IPS-18a (cell line): ENCODE measurements around the gene RHD.
"Not testable (repeated sequence)": the region's sequence is repeated elsewhere in the genome, so short reads cannot be mapped to it uniquely, and the experiment has no call there.

ENCODE experiments used
- H3K27ac ChIP-seq: one replicate; pipeline ENCODE4 v1.5.1; 2013; ENCODE audit warnings: low read length
- H3K27me3 ChIP-seq: one replicate; pipeline ENCODE4 v1.6.1; 2013; ENCODE audit warnings: mild to moderate bottlenecking, low read length; ENCODE audit not compliant: control insufficient read depth, insufficient read depth
- H3K36me3 ChIP-seq: one replicate; pipeline ENCODE4 v1.6.1; 2013; ENCODE audit warnings: low read depth, low read length; ENCODE audit not compliant: control insufficient read depth
- H3K4me1 ChIP-seq: one replicate; pipeline ENCODE4 v1.6.1; 2013; ENCODE audit warnings: low read depth, low read length; ENCODE audit not compliant: control insufficient read depth
- H3K4me3 ChIP-seq: one replicate; pipeline ENCODE4 v1.5.1; 2013; ENCODE audit warnings: low read length
- H3K9ac ChIP-seq: one replicate; pipeline ENCODE4 v1.6.1; 2013; ENCODE audit warnings: mild to moderate bottlenecking, low read length, moderate library complexity
- H3K9me3 ChIP-seq: one replicate; pipeline ENCODE4 v1.6.1; 2013; ENCODE audit warnings: low read depth, low read length; ENCODE audit not compliant: control insufficient read depth

Gene RHD

DNA sequence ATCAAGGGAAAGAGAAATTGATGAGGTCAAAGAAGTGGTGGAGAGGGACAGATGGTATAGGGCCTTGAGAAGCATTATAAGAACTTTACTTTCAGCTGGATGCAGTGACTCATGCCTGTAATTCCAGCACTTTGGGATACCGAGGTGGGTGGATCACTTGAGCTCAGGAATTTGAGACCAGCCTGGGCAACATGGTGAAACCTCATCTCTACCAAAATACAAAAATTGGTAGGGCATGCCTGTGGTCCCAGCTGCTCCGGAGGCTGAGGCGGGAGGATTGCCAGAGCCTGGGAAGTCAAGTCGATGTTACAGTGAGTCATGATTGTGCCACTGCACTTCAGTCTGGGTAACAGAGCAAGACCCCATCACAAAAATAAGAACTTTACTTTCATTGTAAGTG lies 71.6 kb downstream of the RHD start:
- H3K36me3 ChIP-seq = peaks cover 23% of the 10 kb centered on the region
- H3K9ac ChIP-seq = no peak overlapping the region
- H3K9me3 ChIP-seq = no peaks in the 10 kb centered on the region
- no peak overlapping the region for H3K27ac ChIP-seq
- no peaks in the 10 kb centered on the region for H3K27me3 ChIP-seq
- H3K4me1 ChIP-seq = peaks cover 6% of the 10 kb centered on the region
- H3K4me3 ChIP-seq = no peak overlapping the region

DNA sequence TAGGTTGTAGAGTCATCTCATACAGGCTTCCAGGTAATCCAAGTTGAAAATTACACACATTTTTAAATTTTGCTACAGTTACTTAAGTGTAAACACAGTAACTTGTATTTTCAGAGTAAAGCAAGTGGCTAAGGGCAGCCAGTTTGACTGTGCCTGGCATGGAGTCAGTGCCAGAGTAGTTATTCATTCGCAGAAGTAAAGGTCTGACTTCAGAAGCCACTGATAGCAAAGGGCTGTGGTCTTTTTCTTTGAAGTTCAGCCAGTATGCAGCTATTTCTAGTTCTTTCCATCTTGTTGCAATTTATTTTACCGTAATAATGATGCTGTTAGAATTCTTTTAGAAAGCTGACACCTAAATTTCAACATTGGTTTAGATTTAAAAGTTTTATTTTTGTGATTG lies 75.2 kb downstream of the RHD start:
- H3K9me3 ChIP-seq = no peaks in the 10 kb centered on the region
- no peak overlapping the region for H3K4me3 ChIP-seq
- peaks cover 29% of the 10 kb centered on the region for H3K36me3 ChIP-seq
- no peaks in the 10 kb centered on the region for H3K4me1 ChIP-seq
- H3K9ac ChIP-seq = no peak overlapping the region
- H3K27ac ChIP-seq = no peak overlapping the region
- no peaks in the 10 kb centered on the region for H3K27me3 ChIP-seq

DNA sequence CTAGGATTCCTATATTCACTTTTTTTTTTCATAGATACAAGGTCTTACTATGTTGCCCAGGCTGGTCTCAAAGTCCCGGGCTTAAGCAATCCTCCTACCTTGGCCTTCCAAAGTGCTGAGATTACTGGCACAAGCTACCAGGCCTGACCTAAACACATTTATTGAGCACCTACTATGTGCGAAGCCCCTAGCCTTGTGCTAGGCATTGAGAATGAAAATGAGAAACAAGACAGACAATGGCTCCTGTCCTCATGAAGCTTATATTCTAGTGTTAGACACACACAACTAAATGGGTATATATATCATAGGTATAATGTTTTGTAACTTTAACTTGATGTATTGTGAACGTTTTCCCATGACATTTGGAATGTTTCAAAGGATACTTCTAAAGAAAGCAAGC lies 77.3 kb downstream of the RHD start:
- Histone ChIP-seq H3K27ac (no peak overlapping the region), H3K9me3 (no peaks in the 10 kb centered on the region), H3K4me3 (no peak overlapping the region), H3K36me3 (peaks cover 29% of the 10 kb centered on the region), H3K27me3 (no peaks in the 10 kb centered on the region), H3K4me1 (no peaks in the 10 kb centered on the region), H3K9ac (no peak overlapping the region)

DNA sequence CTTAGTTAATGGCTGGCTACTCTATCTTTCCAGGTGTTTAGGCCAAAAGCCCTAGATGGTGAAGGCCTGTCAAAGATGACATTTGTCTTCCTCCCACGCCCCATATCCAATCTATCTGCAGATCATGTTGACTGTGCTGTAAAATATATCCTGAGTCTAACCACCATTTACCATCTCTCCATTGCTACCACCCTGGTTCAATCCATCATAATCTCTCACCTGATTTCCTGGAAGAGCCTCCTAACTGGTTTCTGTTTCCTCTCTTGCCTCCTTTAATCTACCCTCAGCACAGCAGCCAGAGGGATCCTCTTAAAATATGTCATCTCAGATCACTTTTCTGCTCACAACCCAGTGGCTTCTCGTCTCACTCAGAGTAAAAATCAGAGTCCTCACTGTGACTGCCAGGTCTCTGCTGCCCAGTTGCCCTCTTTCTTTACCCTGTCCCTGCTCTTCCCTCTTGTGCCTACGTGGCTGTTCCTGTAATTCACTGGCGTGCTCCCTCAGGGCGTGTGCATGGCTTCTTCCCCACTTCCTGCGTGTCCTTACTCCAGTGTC lies 83.6 kb downstream of the RHD start:
- no peaks in the 10 kb centered on the region for H3K27me3 ChIP-seq
- no peaks in the 10 kb centered on the region for H3K4me1 ChIP-seq
- H3K4me3 ChIP-seq = no peak overlapping the region
- no peak overlapping the region for H3K27ac ChIP-seq
- H3K36me3 ChIP-seq = peaks cover 46% of the 10 kb centered on the region
- H3K9ac ChIP-seq = no peak overlapping the region
- no peaks in the 10 kb centered on the region for H3K9me3 ChIP-seq

DNA sequence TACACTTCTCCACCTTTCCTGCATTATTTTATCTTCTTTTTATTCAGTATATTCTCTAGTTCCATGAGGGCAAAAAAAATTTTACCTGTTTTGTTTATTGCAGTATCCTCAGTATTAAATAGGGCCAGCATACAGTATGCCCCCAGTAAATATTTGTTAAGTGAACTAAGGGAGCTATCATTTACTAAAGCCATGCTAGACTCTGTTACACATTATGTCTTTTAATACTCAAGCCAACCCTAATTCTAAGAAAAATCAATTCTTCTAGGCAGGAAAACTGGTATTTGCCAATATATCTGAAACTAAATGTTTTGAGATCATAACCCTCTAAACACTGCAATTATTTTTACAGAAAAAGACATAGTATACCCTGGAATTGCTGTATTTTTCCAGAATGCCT lies 84.1 kb downstream of the RHD start:
- H3K9me3 ChIP-seq = no peaks in the 10 kb centered on the region
- H3K27me3 ChIP-seq = no peaks in the 10 kb centered on the region
- H3K27ac ChIP-seq = no peak overlapping the region
- H3K4me1 ChIP-seq = no peaks in the 10 kb centered on the region
- H3K9ac ChIP-seq = no peak overlapping the region
- H3K36me3 ChIP-seq = peaks cover 47% of the 10 kb centered on the region
- no peak overlapping the region for H3K4me3 ChIP-seq

DNA sequence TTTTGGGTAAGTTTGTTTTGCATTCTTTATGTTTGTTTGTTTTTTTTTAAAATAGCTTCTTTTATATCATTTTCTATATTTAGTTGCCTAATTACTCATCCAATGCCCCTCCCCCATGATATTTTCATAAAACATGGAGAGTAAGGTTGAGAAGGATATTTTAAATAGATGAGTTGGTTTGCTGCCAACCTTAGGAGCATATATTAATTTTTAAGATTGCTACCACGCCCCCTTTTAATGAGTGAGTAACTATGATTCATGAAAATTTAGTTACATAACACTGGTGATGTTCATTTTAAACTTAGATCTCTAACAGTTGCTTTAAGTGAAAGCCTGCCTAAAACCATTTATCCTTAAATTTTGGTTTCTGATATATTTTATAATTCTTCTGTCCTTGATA lies 84.5 kb downstream of the RHD start:
- Histone ChIP-seq H3K9me3 (no peaks in the 10 kb centered on the region), H3K9ac (no peak overlapping the region), H3K27ac (no peak overlapping the region), H3K4me1 (no peaks in the 10 kb centered on the region), H3K4me3 (no peak overlapping the region), H3K27me3 (no peaks in the 10 kb centered on the region), H3K36me3 (peaks cover 47% of the 10 kb centered on the region)

DNA sequence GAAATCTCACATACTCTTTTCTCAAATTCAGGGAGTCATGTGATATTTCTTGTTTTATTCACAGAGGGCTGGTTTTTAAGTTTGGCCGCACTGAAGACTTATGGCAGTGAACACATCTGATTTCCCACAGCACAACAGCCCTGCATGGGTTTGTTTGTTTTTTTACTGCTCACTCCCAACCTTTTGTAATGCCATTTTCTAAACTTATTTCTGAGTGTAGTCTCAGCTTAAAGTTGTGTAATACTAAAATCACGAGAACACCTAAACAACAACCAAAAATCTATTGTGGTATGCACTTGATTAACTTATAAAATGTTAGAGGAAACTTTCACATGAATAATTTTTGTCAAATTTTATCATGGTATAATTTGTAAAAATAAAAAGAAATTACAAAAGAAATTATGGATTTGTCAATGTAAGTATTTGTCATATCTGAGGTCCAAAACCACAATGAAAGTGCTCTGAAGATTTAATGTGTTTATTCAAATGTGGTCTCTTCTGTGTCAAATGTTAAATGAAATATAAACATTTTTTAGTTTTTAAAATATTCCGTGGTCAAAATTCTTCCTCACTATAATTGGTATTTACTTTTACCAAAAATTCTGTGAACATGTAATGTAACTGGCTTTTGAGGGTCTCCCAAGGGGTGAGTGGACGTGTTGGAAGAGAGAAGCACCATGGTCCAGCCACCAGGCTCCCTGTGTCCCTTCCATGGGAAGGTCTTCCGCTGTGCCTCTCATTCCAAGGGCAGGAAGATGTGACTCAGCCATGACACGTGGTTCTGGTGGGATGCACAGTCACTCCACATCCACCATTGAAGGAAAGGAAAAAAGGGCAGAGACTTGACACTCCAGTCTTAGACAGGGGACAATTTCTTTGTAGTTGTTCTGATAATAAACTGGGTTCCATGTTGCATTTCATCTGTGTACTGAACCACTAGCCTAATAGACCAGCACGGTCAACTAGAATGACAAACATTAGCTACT lies 88.6 kb downstream of the RHD start:
- Histone ChIP-seq H3K27me3 (no peaks in the 10 kb centered on the region), H3K9me3 (no peaks in the 10 kb centered on the region), H3K27ac (no peak overlapping the region), H3K4me1 (no peaks in the 10 kb centered on the region), H3K9ac (no peak overlapping the region), H3K36me3 (peaks cover 34% of the 10 kb centered on the region), H3K4me3 (no peak overlapping the region)

DNA sequence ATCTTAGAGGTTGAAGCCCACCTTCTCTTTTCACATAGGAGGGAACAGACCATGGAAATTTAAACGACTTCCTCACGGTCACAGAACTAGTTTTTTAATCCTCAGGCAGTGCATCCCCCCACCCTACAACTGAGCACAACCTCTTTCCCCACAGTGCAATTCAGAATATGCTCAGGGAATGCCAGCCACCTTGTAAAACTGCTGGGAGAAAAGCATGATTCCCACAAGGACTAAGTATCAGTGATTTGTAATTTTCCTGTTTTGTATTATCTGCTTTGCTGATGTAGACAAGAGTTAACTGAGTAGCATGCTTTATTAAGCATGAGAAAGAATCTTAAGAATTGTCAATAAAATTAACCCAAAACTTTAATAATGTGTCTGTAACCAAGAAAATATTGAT lies 89.6 kb downstream of the RHD start:
- Histone ChIP-seq H3K9ac (no peak overlapping the region), H3K9me3 (no peaks in the 10 kb centered on the region), H3K4me1 (no peaks in the 10 kb centered on the region), H3K36me3 (peaks cover 24% of the 10 kb centered on the region), H3K4me3 (no peak overlapping the region), H3K27ac (no peak overlapping the region), H3K27me3 (no peaks in the 10 kb centered on the region)

DNA sequence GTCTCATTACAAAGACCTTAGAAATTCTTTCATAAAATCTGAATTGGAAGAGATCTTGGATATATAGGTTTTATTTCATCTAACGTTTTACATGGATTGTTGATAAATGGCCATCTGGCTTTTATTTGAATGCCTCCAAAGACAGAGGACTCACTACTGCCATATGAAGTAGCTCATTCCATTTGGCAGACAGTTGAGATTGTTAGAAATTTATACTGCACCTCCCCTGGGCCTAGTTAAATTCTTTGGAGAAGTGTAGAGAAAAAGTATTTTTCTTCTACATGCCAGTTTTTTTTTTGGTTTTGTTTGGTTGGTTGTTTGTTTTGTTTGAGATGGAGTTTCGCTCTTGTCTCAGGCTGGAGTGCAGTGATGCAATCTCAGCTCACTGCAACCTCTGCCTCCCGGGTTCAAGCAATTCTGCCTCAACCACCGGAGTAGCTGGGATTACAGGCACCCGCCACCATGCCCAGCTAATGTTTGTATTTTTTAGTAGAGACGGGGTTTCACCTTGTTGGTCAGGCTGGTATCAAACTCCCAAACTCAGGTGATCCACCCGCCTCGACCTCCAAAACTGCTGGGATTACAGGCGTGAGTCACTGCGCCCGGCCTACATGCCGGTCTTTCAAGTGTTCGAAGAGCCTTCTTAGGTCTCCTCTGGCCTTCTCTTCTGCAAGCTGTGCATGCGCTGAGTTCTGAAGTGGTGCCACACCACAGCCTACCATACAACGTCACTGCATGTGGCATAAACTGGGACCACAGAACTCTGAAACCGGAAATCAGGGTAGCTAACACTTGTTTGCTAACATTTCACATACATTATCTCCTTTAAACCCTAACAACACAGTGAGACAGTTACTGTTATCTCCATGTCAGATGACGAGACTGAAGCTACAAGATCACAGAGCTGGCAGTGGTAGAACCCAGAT lies 90.6 kb downstream of the RHD start:
- H3K36me3 ChIP-seq = peaks cover 19% of the 10 kb centered on the region
- not testable (repeated sequence) for H3K9me3 ChIP-seq, H3K4me1 ChIP-seq, H3K9ac ChIP-seq, H3K27me3 ChIP-seq, H3K4me3 ChIP-seq, H3K27ac ChIP-seq

DNA sequence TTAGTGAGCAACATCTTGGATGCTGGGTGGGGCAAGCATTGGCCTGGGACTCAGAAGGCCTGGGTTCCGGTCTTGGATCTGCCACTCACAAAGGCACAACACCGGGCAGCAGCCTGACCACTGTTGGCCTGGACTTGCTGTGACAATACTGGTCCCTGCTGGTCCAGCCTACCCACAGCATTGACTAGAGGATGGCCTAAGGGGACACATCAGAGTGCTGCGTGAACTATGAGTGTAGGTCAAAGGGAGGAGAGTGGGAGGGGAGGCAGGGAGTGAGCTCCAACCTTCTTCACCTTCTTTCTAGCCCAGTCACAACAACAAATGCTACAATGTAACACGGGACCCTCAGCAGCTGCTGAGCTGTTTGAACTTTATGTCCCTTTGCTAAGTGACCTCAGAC lies 96.9 kb downstream of the RHD start:
- no peaks in the 10 kb centered on the region for H3K9me3 ChIP-seq
- H3K4me1 ChIP-seq = peaks cover 5% of the 10 kb centered on the region
- H3K9ac ChIP-seq = no peak overlapping the region

DNA sequence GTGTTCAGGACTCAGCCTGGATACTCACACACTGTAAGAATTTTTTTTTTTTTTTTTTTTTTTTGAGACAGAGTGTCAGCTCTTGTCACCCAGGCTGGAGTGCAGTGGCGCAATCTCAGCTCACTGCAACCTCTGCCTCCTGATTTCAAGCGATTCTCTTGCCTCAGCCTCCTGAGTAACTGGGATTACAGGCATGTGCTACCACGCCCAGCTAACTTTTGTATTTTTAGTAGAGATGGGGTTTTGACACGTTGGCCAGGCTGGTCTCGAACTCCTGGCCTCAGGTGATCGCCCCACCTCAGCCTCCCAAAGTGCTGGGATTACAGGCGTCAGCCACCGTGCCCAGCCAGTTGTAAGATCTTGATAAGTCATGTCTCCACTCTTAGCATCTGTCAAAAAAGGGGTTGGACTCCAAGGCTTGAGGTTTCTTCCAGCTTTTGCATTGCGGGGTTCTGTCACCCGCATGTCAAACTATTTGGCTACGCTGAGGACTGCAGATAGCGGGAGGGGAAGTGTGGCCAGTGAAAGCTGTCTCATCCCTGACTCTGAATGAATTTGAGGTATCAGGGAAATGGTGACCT lies 97.5 kb downstream of the RHD start:
- H3K27ac ChIP-seq, H3K4me3 ChIP-seq, H3K4me1 ChIP-seq, H3K27me3 ChIP-seq, H3K9me3 ChIP-seq, H3K9ac ChIP-seq, H3K36me3 ChIP-seq: not testable (repeated sequence)

More for the DNA sequence above, 96.9 kb downstream of the RHD start:
- no peaks in the 10 kb centered on the region for H3K27me3 ChIP-seq
- no peaks in the 10 kb centered on the region for H3K36me3 ChIP-seq
- no peak overlapping the region for H3K4me3 ChIP-seq
- no peak overlapping the region for H3K27ac ChIP-seq
